AG20443 (cell line): Measurements from ENCODE around the gene ACO2.
"Not testable (repeated sequence)": the region's sequence is repeated elsewhere in the genome, so short reads cannot be mapped to it uniquely, and the experiment has no call there.

Experiments used
- DNase-seq: peaks from one replicate; pipeline ENCODE4 v3.0.0; 2012; ENCODE audit warnings: low spot score, mixed read lengths

The ACO2 gene

GRCh38 chr22:41568811-41569210 is 99.9 kb downstream of the ACO2 start:
- no peak for DNase-seq

DNA sequence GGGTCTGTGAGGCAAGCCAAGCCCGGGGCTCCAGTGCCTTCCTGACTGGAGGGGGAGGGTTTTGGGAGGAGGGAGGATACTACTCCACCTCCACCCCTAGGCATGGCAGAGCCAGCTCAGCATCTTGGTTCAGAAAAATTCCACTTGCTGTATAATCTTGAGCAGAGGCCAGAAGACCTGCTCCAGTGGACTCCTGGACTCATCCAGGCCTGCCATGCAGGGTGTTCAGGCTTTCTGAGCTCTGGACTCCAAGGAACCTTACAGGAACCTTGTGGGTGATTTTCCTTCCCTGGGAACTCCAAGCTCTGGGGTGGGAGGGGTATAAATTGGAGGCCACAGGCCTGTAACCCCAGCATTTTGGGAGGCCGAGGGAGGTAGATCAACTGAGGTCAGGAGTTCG is 101.3 kb downstream of the ACO2 start:
- DNase-seq = no peak

- DNase-seq = no peak
These were observed 102.9 kb downstream of the ACO2 start for GRCh38 chr22:41571786-41572185.

GRCh38 chr22:41572305-41572704 is 103.4 kb downstream of the ACO2 start:
- DNase-seq = not testable (repeated sequence)

- no peak for DNase-seq
These were observed 104.8 kb downstream of the ACO2 start for GRCh38 chr22:41573677-41574076.

DNA sequence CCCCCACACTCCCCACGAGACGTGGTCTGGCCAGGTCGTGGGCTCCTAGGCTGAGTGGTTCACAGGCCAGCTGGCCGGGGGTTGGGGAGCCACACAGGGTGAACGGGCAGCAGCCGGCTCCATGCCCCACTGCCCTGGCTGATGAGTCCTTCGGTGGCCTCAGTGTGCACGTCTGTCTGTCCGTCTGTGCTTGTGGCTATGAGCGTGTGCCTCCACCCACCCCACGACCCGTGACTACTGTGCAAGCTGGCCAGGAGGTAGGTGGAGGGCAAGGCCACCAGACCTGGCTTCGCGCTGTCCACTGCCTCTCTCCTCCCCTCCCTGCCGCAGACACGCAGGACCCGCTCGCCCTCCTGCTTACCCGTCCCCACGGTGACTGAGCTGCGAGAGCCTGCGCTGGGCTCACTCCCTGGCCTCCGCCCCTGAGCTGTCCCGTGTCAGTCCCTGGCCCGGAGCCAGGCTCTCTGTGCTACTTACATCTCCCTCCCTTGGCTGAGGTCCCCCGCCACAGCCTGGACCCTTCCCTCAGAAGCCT is 106.0 kb downstream of the ACO2 start:
- DNase-seq = no peak

DNA sequence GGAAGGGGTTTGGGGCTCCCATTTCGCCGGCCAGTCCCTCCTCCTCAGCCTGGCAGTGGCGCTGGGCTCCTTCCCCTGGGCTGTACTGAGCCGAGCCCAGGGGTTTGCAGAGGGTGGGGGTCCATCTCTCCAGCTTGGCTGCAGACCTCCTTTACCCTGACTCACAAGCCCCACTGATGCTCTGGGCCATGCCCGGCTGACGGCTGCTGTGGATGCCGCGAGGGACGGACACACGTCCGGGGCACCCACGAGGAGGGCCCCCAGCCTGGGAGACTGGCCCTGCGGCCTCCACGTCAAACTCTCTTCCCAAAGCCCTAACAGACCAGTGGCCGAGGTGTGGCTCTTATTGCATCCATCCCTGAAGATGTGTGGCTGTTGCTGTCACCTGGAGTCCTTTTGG is 106.6 kb downstream of the ACO2 start:
- DNase-seq = no peak

GRCh38 chr22:41576877-41577276 is 108.0 kb downstream of the ACO2 start:
- DNase-seq = peak; percentile 60

GRCh38 chr22:41578114-41578513 is 109.2 kb downstream of the ACO2 start:
- DNase-seq = no peak
